Measurements from ENCODE around the gene RYR3.

The RYR3 gene

GRCh38 chr15:33395321-33395720, 84.6 kb downstream of the RYR3 start:
- TF ChIP-seq, protein P1, sequence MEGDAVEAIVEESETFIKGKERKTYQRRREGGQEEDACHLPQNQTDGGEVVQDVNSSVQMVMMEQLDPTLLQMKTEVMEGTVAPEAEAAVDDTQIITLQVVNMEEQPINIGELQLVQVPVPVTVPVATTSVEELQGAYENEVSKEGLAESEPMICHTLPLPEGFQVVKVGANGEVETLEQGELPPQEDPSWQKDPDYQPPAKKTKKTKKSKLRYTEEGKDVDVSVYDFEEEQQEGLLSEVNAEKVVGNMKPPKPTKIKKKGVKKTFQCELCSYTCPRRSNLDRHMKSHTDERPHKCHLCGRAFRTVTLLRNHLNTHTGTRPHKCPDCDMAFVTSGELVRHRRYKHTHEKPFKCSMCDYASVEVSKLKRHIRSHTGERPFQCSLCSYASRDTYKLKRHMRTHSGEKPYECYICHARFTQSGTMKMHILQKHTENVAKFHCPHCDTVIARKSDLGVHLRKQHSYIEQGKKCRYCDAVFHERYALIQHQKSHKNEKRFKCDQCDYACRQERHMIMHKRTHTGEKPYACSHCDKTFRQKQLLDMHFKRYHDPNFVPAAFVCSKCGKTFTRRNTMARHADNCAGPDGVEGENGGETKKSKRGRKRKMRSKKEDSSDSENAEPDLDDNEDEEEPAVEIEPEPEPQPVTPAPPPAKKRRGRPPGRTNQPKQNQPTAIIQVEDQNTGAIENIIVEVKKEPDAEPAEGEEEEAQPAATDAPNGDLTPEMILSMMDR (IDR thresholded peaks at IDR 0.05; ENCODE audit: low read depth, low read length, missing control alignments) = no peak
- no peak overlapping the region for H3K4me3 ChIP-seq (ENCODE audit: low read depth, low read length)
- DNase-seq (ENCODE audit: low read depth) = no peak

- H3K4me3 ChIP-seq (ENCODE audit: low read depth, low read length) = no peak overlapping the region
- DNase-seq (ENCODE audit: low read depth) = no peak
- TF ChIP-seq, protein P1 (IDR thresholded peaks at IDR 0.05; ENCODE audit: low read depth, low read length, missing control alignments) = no peak
Observed at GRCh38 chr15:33395846-33396245, 85.1 kb downstream of the RYR3 start.

- no peak for DNase-seq (ENCODE audit: low read depth)
- H3K4me3 ChIP-seq (ENCODE audit: low read depth, low read length) = no peak overlapping the region
- TF ChIP-seq, protein P1 (IDR thresholded peaks at IDR 0.05; ENCODE audit: low read depth, low read length, missing control alignments) = no peak
Observed at GRCh38 chr15:33396475-33396874, 85.7 kb downstream of the RYR3 start.

GRCh38 chr15:33398555-33398954, 87.8 kb downstream of the RYR3 start:
- no peak for DNase-seq (ENCODE audit: low read depth)
- TF ChIP-seq, protein P1 (IDR thresholded peaks at IDR 0.05; ENCODE audit: low read depth, low read length, missing control alignments) = no peak

DNA sequence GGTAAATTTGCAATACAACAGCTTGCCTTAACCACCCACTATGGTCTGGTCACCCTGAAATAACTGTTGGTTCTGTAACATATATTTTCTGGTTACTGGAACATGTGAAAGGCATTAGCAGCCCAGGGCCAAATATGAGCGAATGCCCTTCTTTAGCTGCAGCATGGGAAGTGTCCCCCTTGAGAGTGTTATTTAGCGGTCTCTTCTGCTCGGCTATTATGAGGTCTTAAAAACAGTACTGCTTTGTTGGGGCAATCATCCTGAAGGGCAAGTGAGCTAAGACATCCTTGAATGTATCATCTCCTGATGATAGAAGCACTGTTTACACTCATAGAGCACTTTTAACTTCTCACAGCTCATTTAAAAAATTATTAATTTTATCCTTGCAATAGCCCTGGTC, 90.2 kb downstream of the RYR3 start:
- H3K4me3 ChIP-seq (ENCODE audit: low read depth, low read length) = no peak overlapping the region
- TF ChIP-seq, protein P1 (IDR thresholded peaks at IDR 0.05; ENCODE audit: low read depth, low read length, missing control alignments) = no peak
- DNase-seq (ENCODE audit: low read depth) = no peak

More at GRCh38 chr15:33398555-33398954, 87.8 kb downstream of the RYR3 start:
- no peak overlapping the region for H3K4me3 ChIP-seq (ENCODE audit: low read depth, low read length)

DNA sequence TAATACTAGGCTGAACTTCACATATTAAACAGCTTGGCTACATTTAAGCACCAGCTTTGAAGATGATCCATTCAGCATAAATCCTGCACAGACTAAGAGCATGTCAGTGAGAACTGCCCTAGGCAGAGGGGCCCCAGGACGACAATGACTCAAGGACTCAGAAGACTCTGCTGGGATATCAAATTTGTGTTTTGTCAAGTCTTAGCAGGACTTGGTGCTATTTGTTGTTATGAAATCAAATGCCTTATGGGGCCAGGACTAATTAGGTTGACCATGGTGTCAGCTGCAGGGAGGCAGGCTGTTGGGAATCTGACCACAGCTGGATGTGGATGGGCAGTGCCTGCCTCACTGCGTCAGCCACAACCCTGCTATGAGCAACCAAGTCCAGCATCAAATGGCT, 91.8 kb downstream of the RYR3 start:
- TF ChIP-seq, protein P1 (IDR thresholded peaks at IDR 0.05; ENCODE audit: low read depth, low read length, missing control alignments) = no peak
- DNase-seq (ENCODE audit: low read depth) = no peak
- no peak overlapping the region for H3K4me3 ChIP-seq (ENCODE audit: low read depth, low read length)

- no peak for DNase-seq (ENCODE audit: low read depth)
- no peak overlapping the region for H3K4me3 ChIP-seq (ENCODE audit: low read depth, low read length)
- TF ChIP-seq, protein P1 (IDR thresholded peaks at IDR 0.05; ENCODE audit: low read depth, low read length, missing control alignments) = no peak
Observed at GRCh38 chr15:33405096-33405495, 94.3 kb downstream of the RYR3 start.
